Measurements from ENCODE around the gene TC2N.

TC2N gene

GRCh38 chr14:91893007-91893406 lies 25.7 kb upstream of the TC2N start:
- peak overlapping the region; percentile 36; the same call in 1 of the 2 replicates for H3K4me2 ChIP-seq (ENCODE audit: low read length)
- H3K4me1 ChIP-seq (ENCODE audit: low read length) = no peaks in the 10 kb centered on the region
- no peaks in the 10 kb centered on the region for H4K20me1 ChIP-seq (ENCODE audit: insufficient read depth, low read length)
- H3K9me3 ChIP-seq (ENCODE audit: insufficient read depth, low read length) = no peaks in the 10 kb centered on the region
- no peak overlapping the region for H3K27ac ChIP-seq (ENCODE audit: low read length)
- no peak overlapping the region for H3K9ac ChIP-seq (ENCODE audit: low read length)
- H2AFZ ChIP-seq (ENCODE audit: low read depth, low read length) = peak overlapping the region; percentile 49; the same call in 1 of the 2 replicates
- H3K79me2 ChIP-seq (ENCODE audit: low read length) = no peaks in the 10 kb centered on the region
- no peaks in the 10 kb centered on the region for H3K36me3 ChIP-seq (replicated peaks; ENCODE audit: low read depth, low read length)
- TF ChIP-seq EZH2phosphoT487 (IDR thresholded peaks at IDR 0.05; ENCODE audit: low read depth) (no peak), CTCF (IDR thresholded peaks at IDR 0.05; ENCODE audit: low read depth, low read length) (peak; percentile 75)
- H3K27me3 ChIP-seq (ENCODE audit: low read depth, low read length) = no peaks in the 10 kb centered on the region
- H3K4me3 ChIP-seq (ENCODE audit: low read length) = peak overlapping the region; percentile 22; the same call in 1 of the 2 replicates

DNA sequence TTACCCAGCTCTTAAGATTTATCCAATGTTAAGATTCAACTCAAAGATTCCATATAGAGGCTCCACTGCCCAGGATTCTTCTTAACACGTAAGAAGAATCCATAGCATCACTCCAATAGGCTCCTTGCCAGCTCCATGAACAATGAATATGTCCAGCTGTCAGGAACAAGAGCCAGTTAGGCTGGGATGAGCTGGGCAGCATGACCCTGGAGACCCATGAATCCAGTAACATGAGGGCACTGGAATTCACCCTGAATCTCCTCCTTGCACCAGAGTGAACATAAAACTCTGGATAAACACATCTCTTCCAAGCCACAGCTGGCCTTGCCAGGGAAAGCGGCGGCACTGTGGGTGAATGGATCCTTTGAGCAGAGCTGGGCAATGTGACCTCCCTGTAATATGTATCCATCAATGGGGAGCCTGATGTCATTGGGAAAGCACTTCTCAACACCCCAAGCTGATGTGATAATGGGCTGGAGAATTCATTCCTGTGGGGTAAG lies 24.4 kb upstream of the TC2N start:
- Histone ChIP-seq H3K36me3 (replicated peaks; ENCODE audit: low read depth, low read length) (no peaks in the 10 kb centered on the region), H3K9me3 (ENCODE audit: insufficient read depth, low read length) (no peaks in the 10 kb centered on the region), H3K4me1 (ENCODE audit: low read length) (no peaks in the 10 kb centered on the region), H2AFZ (ENCODE audit: low read depth, low read length) (no peak overlapping the region), H3K4me3 (ENCODE audit: low read length) (no peak overlapping the region), H4K20me1 (ENCODE audit: insufficient read depth, low read length) (no peaks in the 10 kb centered on the region), H3K27me3 (ENCODE audit: low read depth, low read length) (no peaks in the 10 kb centered on the region), H3K27ac (ENCODE audit: low read length) (no peak overlapping the region), H3K9ac (ENCODE audit: low read length) (no peak overlapping the region), H3K4me2 (ENCODE audit: low read length) (no peak overlapping the region), H3K79me2 (ENCODE audit: low read length) (no peaks in the 10 kb centered on the region)
- TF ChIP-seq CTCF (IDR thresholded peaks at IDR 0.05; ENCODE audit: low read depth, low read length) (no peak), EZH2phosphoT487 (IDR thresholded peaks at IDR 0.05; ENCODE audit: low read depth) (no peak)

GRCh38 chr14:91891101-91891500 lies 23.8 kb upstream of the TC2N start:
- H4K20me1 ChIP-seq (ENCODE audit: insufficient read depth, low read length) = no peaks in the 10 kb centered on the region
- H3K4me3 ChIP-seq (ENCODE audit: low read length) = no peak overlapping the region
- H3K27ac ChIP-seq (ENCODE audit: low read length) = no peak overlapping the region
- H3K4me1 ChIP-seq (ENCODE audit: low read length) = no peaks in the 10 kb centered on the region
- no peak overlapping the region for H2AFZ ChIP-seq (ENCODE audit: low read depth, low read length)
- no peaks in the 10 kb centered on the region for H3K79me2 ChIP-seq (ENCODE audit: low read length)
- H3K9me3 ChIP-seq (ENCODE audit: insufficient read depth, low read length) = no peaks in the 10 kb centered on the region
- H3K4me2 ChIP-seq (ENCODE audit: low read length) = no peak overlapping the region
- H3K27me3 ChIP-seq (ENCODE audit: low read depth, low read length) = no peaks in the 10 kb centered on the region
- TF ChIP-seq CTCF (IDR thresholded peaks at IDR 0.05; ENCODE audit: low read depth, low read length) (no peak), EZH2phosphoT487 (IDR thresholded peaks at IDR 0.05; ENCODE audit: low read depth) (no peak)
- H3K36me3 ChIP-seq (replicated peaks; ENCODE audit: low read depth, low read length) = no peaks in the 10 kb centered on the region
- no peak overlapping the region for H3K9ac ChIP-seq (ENCODE audit: low read length)

GRCh38 chr14:91890291-91890749 lies 23.0 kb upstream of the TC2N start:
- TF ChIP-seq CTCF (IDR thresholded peaks at IDR 0.05; ENCODE audit: low read depth, low read length) (no peak), EZH2phosphoT487 (IDR thresholded peaks at IDR 0.05; ENCODE audit: low read depth) (no peak)
- Histone ChIP-seq H4K20me1 (ENCODE audit: insufficient read depth, low read length) (no peaks in the 10 kb centered on the region), H3K27ac (ENCODE audit: low read length) (no peak overlapping the region), H3K4me2 (ENCODE audit: low read length) (no peak overlapping the region), H3K79me2 (ENCODE audit: low read length) (no peaks in the 10 kb centered on the region), H3K4me3 (ENCODE audit: low read length) (no peak overlapping the region), H3K4me1 (ENCODE audit: low read length) (no peaks in the 10 kb centered on the region), H3K27me3 (ENCODE audit: low read depth, low read length) (no peaks in the 10 kb centered on the region), H2AFZ (ENCODE audit: low read depth, low read length) (no peak overlapping the region), H3K36me3 (replicated peaks; ENCODE audit: low read depth, low read length) (no peaks in the 10 kb centered on the region), H3K9ac (ENCODE audit: low read length) (no peak overlapping the region), H3K9me3 (ENCODE audit: insufficient read depth, low read length) (no peaks in the 10 kb centered on the region)

All from OCI-LY3 (cell line).